Measurements from ENCODE around the gene RAB33A.

GRCh38 chrX:130167040-130167439 lies 4.7 kb upstream of the RAB33A start:
- TF ChIP-seq CTCF (IDR thresholded peaks at IDR 0.05) (no peak), POLR2A (IDR thresholded peaks at IDR 0.05) (no peak), EP300 (IDR thresholded peaks at IDR 0.05) (no peak)
